ENCODE results near the gene HOXA11.
A peak's percentile ranks its signal among the peaks of the same experiment; 100 is the strongest.

Gene HOXA11

DNA sequence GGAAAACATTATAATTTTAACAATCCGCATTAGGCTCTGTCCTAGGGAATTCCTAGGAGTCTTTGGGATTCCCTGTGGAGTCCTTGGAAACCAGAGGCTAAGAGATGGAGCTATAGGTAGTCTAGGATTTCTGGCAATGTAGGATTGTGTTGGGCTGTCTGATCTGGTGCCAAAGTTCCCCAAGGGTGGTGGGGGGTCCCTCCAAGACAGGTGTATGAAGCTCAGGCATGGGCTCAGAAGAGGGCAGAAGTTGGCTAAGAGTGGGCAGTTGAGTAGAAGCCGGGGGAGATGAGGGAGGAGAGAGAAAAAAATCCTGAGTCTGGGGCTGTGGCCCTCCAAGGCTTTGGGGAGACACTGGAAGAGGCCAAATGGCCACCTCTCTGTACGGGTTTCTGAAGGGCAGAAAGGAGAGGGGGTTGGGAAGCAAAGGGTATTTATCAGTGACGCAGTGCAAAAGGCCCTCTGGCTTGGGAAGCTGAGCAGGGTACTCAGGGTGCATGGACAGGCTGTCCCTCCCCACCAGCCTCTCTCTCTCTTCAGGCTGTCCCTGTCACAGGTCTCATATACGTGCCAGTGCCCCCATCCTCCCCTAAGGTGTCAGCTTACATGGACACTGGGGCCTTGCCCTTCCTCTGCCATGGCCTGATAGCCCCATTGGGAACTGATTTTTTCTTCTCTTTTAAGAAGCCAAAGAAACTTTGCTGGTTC is 38.4 kb downstream of the HOXA11 start:
- DNase-seq: no peak

DNA sequence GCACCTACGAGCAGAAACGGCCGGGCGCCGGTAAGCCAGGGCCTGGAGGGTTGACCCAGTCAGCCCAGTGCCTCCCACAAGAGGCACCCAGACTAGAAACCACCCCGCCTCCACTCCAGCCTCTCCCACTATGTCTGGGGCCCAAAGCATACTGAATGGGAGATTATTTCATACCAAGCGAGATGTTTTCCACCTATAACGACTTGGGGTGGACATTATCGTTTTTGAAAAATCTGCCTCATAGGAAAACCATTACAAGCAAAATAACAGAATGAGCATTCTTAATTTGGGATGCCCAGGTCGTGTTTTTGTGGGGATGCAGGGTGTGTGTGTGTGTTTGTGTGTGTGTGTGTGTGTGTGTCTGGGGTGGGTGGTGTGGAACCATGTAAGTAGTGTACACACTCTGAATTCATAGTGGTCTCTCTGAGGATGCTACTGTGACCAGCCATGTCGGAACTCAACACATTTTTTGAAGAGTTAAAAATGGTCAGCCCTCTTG is 39.1 kb downstream of the HOXA11 start:
- no peak for DNase-seq

DNA sequence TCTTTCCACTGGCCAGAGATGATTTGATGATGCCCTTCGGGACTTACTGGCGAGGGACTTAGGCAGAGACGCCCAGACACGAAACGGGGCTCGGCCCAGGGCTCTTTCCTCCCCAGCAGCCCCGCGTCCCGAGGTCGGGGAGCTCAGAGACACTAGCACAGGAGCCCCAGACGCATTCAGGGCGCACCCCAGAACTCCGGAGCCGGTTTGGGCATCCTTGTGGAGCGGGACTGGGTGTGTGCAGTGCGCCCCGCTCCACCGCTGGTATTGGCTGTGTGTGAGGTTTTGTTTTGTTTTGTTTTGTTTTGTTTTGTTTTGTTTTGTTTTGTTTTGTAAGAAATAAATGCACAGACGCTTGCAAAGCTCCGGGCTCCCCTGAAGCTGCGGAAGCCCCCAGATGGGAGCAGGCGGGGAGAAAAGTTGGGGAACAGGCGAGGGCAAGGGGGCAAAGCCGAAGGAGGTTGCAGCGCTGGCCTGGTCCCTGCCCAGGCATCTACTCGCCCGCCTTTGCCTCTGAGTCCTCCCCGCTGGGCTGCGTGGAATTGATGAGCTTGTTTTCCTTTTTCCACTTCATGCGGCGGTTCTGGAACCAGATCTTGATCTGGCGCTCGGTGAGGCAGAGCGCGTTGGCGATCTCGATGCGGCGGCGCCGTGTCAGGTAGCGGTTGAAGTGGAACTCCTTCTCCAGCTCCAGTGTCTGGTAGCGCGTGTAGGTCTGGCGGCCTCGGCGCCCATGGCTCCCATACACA is 39.7 kb downstream of the HOXA11 start:
- no peak for DNase-seq

- no peak for DNase-seq
Observed at GRCh38 chr7:27144781-27145164, 40.3 kb downstream of the HOXA11 start.

DNA sequence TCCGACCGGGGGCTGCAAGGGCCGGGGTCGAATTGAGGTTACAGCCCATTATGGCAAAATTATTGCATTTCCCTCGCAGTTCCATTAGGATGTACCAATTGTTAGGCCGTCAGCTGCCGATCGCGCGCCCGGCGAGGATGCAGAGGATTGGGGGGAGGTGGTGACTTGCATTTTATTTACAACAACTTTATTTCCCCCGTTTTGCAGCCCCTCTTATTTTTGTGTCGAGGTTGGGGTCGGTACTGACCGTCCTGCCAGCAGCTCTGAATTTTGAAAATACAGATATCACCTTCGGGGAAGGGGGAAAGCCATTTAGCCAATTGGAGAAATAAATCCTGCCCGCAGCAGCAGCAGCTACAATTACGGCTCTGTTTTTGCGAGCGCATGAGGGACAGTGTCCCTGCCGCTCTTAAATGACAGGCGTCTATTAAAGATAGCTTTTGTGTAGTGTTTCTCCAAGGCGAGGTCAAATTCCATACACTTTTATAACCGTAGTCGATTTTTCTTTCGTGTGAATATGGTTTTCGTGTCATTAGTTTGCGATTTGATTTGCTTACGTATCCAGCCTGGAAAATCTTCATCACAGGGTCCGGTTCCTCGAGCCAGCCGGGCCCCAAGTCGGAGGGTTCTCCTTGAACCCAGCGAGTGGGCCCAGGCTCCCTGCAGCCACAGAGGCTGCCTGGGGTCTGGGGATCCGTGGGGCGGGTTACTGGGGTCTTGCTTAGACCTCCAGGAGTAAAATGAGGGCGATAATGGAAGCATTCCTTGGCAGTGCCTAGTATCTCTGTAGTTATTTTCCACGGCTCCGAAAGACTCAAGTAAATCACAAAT is 40.9 kb downstream of the HOXA11 start:
- no peak for DNase-seq

DNA sequence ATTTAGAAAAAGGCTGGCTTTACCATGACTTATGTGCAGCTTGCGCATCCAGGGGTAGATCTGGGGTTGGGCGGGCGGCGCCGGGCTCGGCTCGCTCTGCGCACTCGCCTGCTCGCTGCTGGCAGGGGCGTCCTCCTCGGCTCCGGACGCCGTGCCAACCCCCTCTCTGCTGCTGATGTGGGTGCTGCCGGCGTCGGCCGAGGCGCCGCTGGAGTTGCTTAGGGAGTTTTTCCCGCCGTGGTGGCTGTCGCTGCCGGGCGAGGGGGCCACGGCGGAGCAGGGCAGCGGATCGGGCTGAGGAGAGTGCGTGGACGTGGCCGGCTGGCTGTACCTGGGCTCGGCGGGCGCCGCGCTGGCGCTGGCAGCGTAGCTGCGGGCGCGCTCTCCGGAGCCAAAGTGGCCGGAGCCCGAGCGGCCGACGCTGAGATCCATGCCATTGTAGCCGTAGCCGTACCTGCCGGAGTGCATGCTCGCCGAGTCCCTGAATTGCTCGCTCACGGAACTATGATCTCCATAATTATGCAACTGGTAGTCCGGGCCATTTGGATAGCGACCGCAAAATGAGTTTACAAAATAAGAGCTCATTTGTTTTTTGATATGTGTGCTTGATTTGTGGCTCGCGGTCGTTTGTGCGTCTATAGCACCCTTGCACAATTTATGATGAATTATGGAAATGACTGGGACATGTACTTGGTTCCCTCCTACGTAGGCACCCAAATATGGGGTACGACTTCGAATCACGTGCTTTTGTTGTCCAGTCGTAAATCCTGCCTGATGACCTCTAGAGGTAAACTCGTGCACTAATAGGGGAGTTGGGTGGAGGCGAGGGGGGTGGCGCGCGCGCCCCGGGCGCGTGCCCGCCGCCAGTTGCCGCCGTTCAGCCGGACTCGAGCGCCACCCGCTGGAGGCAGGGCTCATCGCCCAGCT is 41.7 kb downstream of the HOXA11 start, which contains the start of gene HOXA5:
TSS of gene HOXA5 (minus strand) at position 659 of the 927 bp plus-strand sequence. CDS start at position 585, 74 bp downstream.
- peak; percentile 83 for DNase-seq

GRCh38 chr7:27142580-27143022 is 42.4 kb downstream of the HOXA11 start:
- no peak for DNase-seq

GRCh38 chr7:27141923-27142579 is 43.0 kb downstream of the HOXA11 start:
- no peak for DNase-seq

GRCh38 chr7:27141137-27141922 is 43.7 kb downstream of the HOXA11 start:
- no peak for DNase-seq

GRCh38 chr7:27140126-27140857 is 44.7 kb downstream of the HOXA11 start:
- no peak for DNase-seq

DNA sequence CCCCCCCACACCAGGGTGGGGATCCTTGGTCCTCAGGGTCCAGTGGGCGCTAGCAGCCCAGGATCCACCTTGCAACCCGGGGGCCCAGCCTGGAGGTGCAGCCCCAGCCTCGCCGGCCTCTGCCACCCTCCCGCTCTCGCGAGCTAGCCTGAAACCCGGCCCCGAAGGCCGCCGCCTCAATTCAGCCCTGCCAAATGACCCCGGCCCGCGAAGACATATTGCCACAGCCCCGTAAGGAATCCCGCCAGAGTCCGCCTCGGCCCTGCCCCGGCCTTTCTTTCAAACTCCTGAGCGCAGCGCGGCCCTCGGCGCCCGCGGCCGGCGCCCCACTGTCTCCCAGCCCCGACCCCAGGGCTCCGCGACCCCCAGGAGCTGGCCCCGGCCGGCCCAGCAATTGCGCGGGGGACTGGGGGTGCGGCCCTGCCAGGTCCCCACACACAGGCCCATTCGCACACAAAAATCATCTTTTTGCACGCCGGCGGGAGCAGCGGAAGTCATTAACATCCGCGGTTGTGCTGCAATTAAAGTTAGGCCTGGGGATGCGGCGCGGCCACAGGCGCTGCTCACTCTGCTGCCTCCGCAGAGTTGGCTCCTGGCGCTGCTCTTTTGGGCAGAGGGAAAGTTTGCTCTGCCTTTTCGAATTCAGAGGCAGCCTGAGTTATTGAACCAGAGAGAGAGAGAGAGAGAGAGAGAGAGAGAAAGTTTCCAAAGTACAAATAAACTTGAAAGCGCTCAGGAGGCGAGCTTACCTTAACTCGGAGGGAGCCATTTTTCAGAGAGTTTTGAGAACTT is 45.5 kb downstream of the HOXA11 start:
- DNase-seq: no peak

DNA sequence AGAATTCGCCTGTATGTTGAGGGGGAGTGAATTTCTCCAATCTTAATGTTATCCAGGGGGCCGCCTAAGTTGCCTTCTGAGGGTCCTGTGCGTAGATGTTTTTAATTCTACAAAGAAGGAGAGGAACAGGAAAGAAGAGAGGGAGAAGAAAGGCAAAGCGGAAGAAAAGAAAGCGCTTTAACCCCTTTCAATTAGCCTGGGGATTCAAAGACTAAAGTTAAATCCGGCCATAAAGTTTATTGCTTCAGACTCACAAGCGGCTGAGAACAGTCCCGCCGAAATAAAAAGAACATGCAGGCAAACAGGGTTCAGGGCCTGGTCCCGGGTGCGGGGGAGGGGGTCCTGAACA is 46.1 kb downstream of the HOXA11 start:
- DNase-seq: no peak

DNA sequence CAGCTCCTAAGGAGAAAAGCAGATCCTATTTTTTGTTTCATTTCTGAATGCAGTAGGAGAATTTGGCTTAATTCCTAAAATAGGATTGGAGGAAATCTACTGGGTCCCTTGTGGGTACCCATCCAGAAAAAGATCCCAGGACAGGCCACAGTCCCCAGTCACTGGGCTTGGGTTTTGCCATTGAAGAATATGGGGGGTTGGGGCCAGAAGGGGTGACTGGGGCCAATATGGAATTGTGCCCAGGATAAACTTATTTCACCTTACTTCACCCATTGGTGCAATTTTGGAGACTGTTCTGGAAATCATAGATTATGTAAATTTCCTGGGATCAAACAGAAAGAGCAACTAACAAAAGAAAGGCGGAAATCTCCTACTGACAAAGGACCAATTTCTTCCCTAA is 46.6 kb downstream of the HOXA11 start:
- DNase-seq: no peak

- no peak for DNase-seq
Observed at GRCh38 chr7:27137640-27138315, 47.3 kb downstream of the HOXA11 start.

- peak; percentile 83 for DNase-seq
Observed at GRCh38 chr7:27134392-27134791, 50.6 kb downstream of the HOXA11 start.

GRCh38 chr7:27133409-27134231 is 51.4 kb downstream of the HOXA11 start:
- no peak for DNase-seq

GRCh38 chr7:27132978-27133377 is 52.1 kb downstream of the HOXA11 start:
- DNase-seq: no peak

DNA sequence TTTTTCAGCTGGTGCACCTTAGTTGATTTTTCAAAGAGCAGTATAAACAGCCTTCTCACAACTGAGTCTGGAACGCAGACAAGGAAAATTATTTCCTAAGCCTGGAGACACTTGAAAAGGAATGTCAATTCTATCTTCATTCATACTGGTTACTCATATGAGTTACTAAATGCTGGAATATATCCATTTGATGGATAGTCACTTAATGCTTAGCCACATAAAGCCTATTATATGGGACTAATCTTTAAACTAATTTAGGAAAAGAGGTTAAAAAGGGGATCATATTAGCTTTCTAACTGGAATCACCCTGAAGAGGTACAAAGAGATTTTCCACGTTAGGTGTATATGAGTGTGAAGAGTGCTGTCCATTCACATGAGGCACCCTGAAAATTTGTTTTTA is 52.8 kb downstream of the HOXA11 start:
- DNase-seq: no peak

All from EL (cell line).